T47D (cell line): Measurements from ENCODE around the gene CHN1.
A peak's percentile ranks its signal among the peaks of the same experiment; 100 is the strongest.

ENCODE experiments used
- DNase-seq, 2 experiments: peaks; one replicate each; pipeline versions ENCODE4 v3.0.0 to v3.0.0-alpha.2; 2011 to 2012; ENCODE audit warnings: low read depth in 1 of 2, low spot score in 1 of 2
- JUND ChIP-seq: IDR thresholded peaks from 2 replicates; pipeline ENCODE4 v1.6.1; 2012; ENCODE audit warnings: low read depth
- in situ Hi-C: cut with HindIII; loops from 2 replicates; pipeline ENCODE4 v1.10.0; 2016; ENCODE audit warnings: low sequenced_read_pairs, low pct_unique_long_range_greater_than_20kb

CHN1 gene

GRCh38 chr2:174974131-174974530 is 31.1 kb downstream of the CHN1 start:
- DNase-seq: no peak
- in situ Hi-C loops: no loop called here
- TF ChIP-seq JUND: no peak

- TF ChIP-seq JUND: no peak
- no peak for DNase-seq
- in situ Hi-C loops: no loop called here
Observed at GRCh38 chr2:174972924-174973323, 32.3 kb downstream of the CHN1 start.

- DNase-seq: peak in 1 of 2 experiments; percentile 2
- in situ Hi-C loops: no loop called here
- TF ChIP-seq JUND: no peak
Observed at GRCh38 chr2:174971868-174972781, 33.1 kb downstream of the CHN1 start.

GRCh38 chr2:174970092-174970491 is 35.1 kb downstream of the CHN1 start:
- TF ChIP-seq JUND: no peak
- in situ Hi-C loops: no loop called here

GRCh38 chr2:174969091-174969734 is 36.0 kb downstream of the CHN1 start:
- no peak for TF ChIP-seq JUND
- in situ Hi-C loops: no loop called here
- no peak for DNase-seq

More at GRCh38 chr2:174970092-174970491, 35.1 kb downstream of the CHN1 start:
- no peak for DNase-seq

GRCh38 chr2:174967691-174968260 is 37.4 kb downstream of the CHN1 start:
- no peak for TF ChIP-seq JUND
- DNase-seq: no peak
- in situ Hi-C loops: no loop called here

- TF ChIP-seq JUND: no peak
- in situ Hi-C loops: no loop called here
Observed at GRCh38 chr2:174967086-174967485, 38.1 kb downstream of the CHN1 start.

GRCh38 chr2:174965992-174966744 is 39.0 kb downstream of the CHN1 start:
- no peak for TF ChIP-seq JUND
- in situ Hi-C loops: no loop called here

More at GRCh38 chr2:174967086-174967485, 38.1 kb downstream of the CHN1 start:
- DNase-seq: no peak

GRCh38 chr2:174965551-174965950 is 39.6 kb downstream of the CHN1 start:
- DNase-seq: no peak
- in situ Hi-C loops: no loop called here
- TF ChIP-seq JUND: no peak

More at GRCh38 chr2:174965992-174966744, 39.0 kb downstream of the CHN1 start:
- no peak for DNase-seq

GRCh38 chr2:174964404-174964803 is 40.8 kb downstream of the CHN1 start:
- no peak for DNase-seq
- in situ Hi-C loops: no loop called here

GRCh38 chr2:174963437-174964400 is 41.5 kb downstream of the CHN1 start:
- DNase-seq: no peak
- in situ Hi-C loops: no loop called here
- TF ChIP-seq JUND: no peak

More at GRCh38 chr2:174964404-174964803, 40.8 kb downstream of the CHN1 start:
- no peak for TF ChIP-seq JUND
